ENCODE measurements around the gene EMP3. TPM values are rescaled to one million over a fixed set of nuclear protein-coding genes. Genes with fewer than 3 reads are reported as not detected.
A peak's percentile ranks its signal among the peaks of the same experiment; 100 is the strongest.

EMP3 gene
- total and polyA plus RNA-seq, 2 of the 13 experiments (the other 11 are each of a cell fraction or from before 2014, with no cell fraction given), result 2.2 to 7.8 TPM

DNA sequence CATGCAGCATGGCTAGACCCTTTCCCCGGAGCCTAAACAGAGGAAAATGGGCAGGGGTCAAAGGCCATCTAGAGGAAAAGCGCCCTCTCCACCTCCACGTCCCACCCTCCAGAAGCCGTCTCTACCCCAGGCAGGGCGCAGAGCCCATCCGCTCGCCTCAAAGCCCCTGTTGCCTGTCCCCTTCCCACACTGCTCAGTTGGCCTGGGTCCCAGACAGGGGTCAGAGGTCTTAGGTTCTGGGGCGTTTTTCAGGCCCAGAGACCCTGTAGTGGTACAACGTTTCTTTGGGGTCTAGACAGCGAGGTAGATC, 38.1 kb downstream of the EMP3 start (continued):
- no peak for TF ChIP-seq ZNF790 (CRISPR knock-in tag; IDR thresholded peaks at IDR 0.05; ENCODE audit: borderline replicate concordance)
- TF ChIP-seq PHF8 (CRISPR knock-in tag; IDR thresholded peaks at IDR 0.05), result peak; percentile 49; the same call in 1 of the 2 replicates
- TF ChIP-seq, protein P1, sequence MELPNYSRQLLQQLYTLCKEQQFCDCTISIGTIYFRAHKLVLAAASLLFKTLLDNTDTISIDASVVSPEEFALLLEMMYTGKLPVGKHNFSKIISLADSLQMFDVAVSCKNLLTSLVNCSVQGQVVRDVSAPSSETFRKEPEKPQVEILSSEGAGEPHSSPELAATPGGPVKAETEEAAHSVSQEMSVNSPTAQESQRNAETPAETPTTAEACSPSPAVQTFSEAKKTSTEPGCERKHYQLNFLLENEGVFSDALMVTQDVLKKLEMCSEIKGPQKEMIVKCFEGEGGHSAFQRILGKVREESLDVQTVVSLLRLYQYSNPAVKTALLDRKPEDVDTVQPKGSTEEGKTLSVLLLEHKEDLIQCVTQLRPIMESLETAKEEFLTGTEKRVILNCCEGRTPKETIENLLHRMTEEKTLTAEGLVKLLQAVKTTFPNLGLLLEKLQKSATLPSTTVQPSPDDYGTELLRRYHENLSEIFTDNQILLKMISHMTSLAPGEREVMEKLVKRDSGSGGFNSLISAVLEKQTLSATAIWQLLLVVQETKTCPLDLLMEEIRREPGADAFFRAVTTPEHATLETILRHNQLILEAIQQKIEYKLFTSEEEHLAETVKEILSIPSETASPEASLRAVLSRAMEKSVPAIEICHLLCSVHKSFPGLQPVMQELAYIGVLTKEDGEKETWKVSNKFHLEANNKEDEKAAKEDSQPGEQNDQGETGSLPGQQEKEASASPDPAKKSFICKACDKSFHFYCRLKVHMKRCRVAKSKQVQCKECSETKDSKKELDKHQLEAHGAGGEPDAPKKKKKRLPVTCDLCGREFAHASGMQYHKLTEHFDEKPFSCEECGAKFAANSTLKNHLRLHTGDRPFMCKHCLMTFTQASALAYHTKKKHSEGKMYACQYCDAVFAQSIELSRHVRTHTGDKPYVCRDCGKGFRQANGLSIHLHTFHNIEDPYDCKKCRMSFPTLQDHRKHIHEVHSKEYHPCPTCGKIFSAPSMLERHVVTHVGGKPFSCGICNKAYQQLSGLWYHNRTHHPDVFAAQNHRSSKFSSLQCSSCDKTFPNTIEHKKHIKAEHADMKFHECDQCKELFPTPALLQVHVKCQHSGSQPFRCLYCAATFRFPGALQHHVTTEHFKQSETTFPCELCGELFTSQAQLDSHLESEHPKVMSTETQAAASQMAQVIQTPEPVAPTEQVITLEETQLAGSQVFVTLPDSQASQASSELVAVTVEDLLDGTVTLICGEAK (IDR thresholded peaks at IDR 0.05), result no peak
- TF ChIP-seq, protein P1 (CRISPR knock-in tag; IDR thresholded peaks at IDR 0.05), result no peak; the same call in 1 of the 2 replicates
- TF ChIP-seq ZSCAN22 (CRISPR knock-in tag; IDR thresholded peaks at IDR 0.05), result no peak
- TF ChIP-seq, protein P2, sequence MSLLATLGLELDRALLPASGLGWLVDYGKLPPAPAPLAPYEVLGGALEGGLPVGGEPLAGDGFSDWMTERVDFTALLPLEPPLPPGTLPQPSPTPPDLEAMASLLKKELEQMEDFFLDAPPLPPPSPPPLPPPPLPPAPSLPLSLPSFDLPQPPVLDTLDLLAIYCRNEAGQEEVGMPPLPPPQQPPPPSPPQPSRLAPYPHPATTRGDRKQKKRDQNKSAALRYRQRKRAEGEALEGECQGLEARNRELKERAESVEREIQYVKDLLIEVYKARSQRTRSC (CRISPR knock-in tag; IDR thresholded peaks at IDR 0.05; ENCODE audit: low read depth), result no peak
- no peak for TF ChIP-seq ZMYM4 (CRISPR knock-in tag; IDR thresholded peaks at IDR 0.05)
- TF ChIP-seq ZNF724P (CRISPR knock-in tag; IDR thresholded peaks at IDR 0.05; ENCODE audit: borderline replicate concordance), result no peak
- TF ChIP-seq, protein P3, sequence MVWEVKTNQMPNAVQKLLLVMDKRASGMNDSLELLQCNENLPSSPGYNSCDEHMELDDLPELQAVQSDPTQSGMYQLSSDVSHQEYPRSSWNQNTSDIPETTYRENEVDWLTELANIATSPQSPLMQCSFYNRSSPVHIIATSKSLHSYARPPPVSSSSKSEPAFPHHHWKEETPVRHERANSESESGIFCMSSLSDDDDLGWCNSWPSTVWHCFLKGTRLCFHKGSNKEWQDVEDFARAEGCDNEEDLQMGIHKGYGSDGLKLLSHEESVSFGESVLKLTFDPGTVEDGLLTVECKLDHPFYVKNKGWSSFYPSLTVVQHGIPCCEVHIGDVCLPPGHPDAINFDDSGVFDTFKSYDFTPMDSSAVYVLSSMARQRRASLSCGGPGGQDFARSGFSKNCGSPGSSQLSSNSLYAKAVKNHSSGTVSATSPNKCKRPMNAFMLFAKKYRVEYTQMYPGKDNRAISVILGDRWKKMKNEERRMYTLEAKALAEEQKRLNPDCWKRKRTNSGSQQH (CRISPR knock-in tag; IDR thresholded peaks at IDR 0.05; ENCODE audit: low read depth), result no peak
- no peak for TF ChIP-seq AGO1 (IDR thresholded peaks at IDR 0.05; ENCODE audit: low read depth, low read length, poor library complexity, severe bottlenecking)
- no peak for TF ChIP-seq SIN3B (IDR thresholded peaks at IDR 0.05; ENCODE audit: low read length)
- TF ChIP-seq STAG1 (CRISPR knock-in tag; IDR thresholded peaks at IDR 0.05), result no peak; the same call in 1 of the 2 replicates
- no peak for TF ChIP-seq SIX1 (CRISPR knock-in tag; IDR thresholded peaks at IDR 0.05; ENCODE audit: borderline replicate concordance)
- no peak for TF ChIP-seq ZNF746 (CRISPR knock-in tag; IDR thresholded peaks at IDR 0.05)
- TF ChIP-seq ZNF33B (CRISPR knock-in tag; IDR thresholded peaks at IDR 0.05), result no peak
- no peak for TF ChIP-seq ZNF432 (CRISPR knock-in tag; IDR thresholded peaks at IDR 0.05; ENCODE audit: borderline replicate concordance)
- TF ChIP-seq RBM22 (optimal IDR thresholded peaks at IDR 0.05; ENCODE audit: low read length), result peak; percentile 65
- TF ChIP-seq, protein P4, sequence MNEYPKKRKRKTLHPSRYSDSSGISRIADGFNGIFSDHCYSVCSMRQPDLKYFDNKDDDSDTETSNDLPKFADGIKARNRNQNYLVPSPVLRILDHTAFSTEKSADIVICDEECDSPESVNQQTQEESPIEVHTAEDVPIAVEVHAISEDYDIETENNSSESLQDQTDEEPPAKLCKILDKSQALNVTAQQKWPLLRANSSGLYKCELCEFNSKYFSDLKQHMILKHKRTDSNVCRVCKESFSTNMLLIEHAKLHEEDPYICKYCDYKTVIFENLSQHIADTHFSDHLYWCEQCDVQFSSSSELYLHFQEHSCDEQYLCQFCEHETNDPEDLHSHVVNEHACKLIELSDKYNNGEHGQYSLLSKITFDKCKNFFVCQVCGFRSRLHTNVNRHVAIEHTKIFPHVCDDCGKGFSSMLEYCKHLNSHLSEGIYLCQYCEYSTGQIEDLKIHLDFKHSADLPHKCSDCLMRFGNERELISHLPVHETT (CRISPR knock-in tag; conservative IDR thresholded peaks at IDR 0.05), result no peak
- TF ChIP-seq HMG20A (CRISPR knock-in tag; IDR thresholded peaks at IDR 0.05; ENCODE audit: borderline replicate concordance), result no peak
